ENCODE results near the gene PPP1R12C. TPM values are rescaled to one million over a fixed set of nuclear protein-coding genes. Genes with fewer than 3 reads are reported as not detected.

PPP1R12C gene
- total RNA-seq, 2 experiments from 2014 or later, result 123 to 136 TPM

DNA sequence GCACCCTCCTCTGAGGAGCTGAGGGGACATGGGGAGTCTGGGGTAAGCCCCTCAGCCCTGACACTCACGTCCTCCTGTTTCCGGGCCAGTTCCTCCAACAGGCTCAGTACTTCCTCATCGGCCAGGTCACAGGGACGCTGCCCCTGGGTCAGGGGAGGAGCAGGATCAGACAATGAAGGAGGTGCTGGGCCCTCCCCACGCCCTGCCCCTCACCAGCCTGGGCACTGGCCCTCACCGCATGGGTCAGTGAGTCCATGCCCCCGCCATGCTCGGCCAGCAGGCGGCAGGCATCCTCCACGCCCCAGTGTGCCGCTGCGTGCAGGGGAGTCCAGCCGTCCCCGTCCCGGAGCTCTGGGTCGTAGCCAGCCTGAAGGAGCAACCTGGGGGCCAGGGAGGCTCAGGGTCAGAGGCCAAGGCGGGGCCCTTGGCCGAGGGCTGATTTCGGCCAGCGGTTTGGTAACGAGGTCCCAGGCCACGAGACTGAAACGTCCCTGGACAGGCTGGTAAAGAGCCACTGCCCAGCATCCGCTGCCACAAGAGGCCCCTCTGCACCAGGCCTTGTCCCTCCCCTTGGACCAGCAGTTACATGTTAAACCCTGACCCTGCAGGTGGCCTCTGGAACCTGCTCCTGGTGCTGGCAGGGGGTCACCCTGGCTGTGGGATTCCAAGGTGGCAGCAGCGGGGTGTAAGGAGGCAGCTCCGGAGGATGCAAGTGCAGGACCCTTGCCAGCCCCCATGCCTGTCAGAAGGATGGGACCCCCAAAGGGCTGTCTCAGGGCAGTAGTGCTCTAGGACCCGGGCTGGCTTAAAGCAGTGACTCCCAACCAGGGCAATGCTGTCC is 18.5 kb downstream of the PPP1R12C start:
- POLR2A ChIA-PET, result no interaction called here
- TF ChIP-seq, protein P1, sequence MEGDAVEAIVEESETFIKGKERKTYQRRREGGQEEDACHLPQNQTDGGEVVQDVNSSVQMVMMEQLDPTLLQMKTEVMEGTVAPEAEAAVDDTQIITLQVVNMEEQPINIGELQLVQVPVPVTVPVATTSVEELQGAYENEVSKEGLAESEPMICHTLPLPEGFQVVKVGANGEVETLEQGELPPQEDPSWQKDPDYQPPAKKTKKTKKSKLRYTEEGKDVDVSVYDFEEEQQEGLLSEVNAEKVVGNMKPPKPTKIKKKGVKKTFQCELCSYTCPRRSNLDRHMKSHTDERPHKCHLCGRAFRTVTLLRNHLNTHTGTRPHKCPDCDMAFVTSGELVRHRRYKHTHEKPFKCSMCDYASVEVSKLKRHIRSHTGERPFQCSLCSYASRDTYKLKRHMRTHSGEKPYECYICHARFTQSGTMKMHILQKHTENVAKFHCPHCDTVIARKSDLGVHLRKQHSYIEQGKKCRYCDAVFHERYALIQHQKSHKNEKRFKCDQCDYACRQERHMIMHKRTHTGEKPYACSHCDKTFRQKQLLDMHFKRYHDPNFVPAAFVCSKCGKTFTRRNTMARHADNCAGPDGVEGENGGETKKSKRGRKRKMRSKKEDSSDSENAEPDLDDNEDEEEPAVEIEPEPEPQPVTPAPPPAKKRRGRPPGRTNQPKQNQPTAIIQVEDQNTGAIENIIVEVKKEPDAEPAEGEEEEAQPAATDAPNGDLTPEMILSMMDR (IDR thresholded peaks at IDR 0.05), result no peak
- intact Hi-C loops (cut with DNase I, micrococcal nuclease), result no loop called here
- Mint-ChIP-seq H3K4me1 (ENCODE audit: low read depth) (no peaks in the 10 kb centered on the region), H3K4me3 (no peak overlapping the region), H3K27me3 (no peaks in the 10 kb centered on the region), H3K9me3 (no peaks in the 10 kb centered on the region), H3K27ac (no peak overlapping the region), H3K36me3 (ENCODE audit: low read depth) (peaks cover 39% of the 10 kb centered on the region)
- DNase-seq (no peak), ATAC-seq (ENCODE audit: poor library complexity) (no peak)
- Histone ChIP-seq H3K27ac (ENCODE audit: low read depth in 1 of 2, low read length in 2 of 2) (no peak overlapping the region), H3K4me3 (ENCODE audit: low read length) (no peak overlapping the region), H3K9me3 (ENCODE audit: control insufficient read depth in 1 of 2, insufficient read depth in 1 of 2, low read length in 2 of 2) (peaks cover 0 to 11% of the 10 kb centered on the region in 2 experiments), H3K27me3 (ENCODE audit: control insufficient read depth in 1 of 2, insufficient read depth in 2 of 2, low read length in 2 of 2) (no peaks in the 10 kb centered on the region), H3K4me1 (ENCODE audit: insufficient read depth, low read length) (no peaks in the 10 kb centered on the region), H3K36me3 (ENCODE audit: insufficient read depth, low read length) (peaks cover 57% of the 10 kb centered on the region)
- CTCF ChIA-PET, result no interaction called here

DNA sequence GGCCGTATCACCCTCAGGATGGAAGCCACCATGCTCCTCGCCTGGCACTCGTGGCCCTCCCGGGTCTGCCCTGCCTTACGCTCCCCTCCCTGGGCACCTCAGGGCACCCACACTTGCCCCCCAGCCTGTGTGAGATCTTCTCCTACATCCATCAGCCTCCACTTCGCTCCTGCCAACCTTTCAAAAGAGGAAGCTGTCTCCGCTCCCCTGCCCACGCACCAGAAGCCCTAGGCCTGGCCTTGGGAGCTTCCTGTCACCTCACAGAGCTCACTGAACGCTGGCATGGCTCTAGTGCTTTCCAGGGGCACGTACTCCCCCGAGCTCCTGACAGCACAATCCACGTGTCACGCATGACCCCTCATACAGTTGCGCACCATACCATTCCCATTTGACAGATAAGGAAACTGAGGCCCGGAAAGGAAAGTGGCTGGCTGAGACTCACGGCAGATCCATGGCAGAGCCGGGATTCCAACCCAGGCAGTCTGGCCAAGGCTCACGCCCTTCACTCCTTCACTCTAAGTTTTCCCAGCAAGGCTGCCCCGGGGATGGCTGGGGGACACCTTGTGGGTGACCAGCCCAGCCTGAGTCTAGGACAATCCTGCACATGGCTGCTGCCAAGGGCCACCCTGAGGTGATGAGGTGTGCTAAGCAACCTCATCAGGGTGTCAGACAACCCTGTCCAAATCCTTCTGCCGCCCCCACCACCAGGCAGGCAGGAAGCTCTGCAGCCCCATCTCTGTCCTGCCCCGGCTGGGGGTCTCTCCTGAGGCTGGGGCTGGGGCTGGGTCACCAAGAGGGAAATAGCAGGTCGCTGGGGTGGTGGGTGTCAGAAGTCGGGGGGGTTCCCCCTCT is 19.3 kb downstream of the PPP1R12C start:
- H3K4me1 ChIP-seq (ENCODE audit: insufficient read depth, low read length), result no peaks in the 10 kb centered on the region
- H3K27me3 ChIP-seq (ENCODE audit: control insufficient read depth in 1 of 2, insufficient read depth in 2 of 2, low read length in 2 of 2), result no peaks in the 10 kb centered on the region
- H3K9me3 Mint-ChIP-seq, result no peaks in the 10 kb centered on the region
- no peaks in the 10 kb centered on the region for H3K4me1 Mint-ChIP-seq (ENCODE audit: low read depth)
- TF ChIP-seq, protein P1 (IDR thresholded peaks at IDR 0.05), result no peak
- H3K9me3 ChIP-seq (ENCODE audit: control insufficient read depth in 1 of 2, insufficient read depth in 1 of 2, low read length in 2 of 2), result peaks cover 0 to 3% of the 10 kb centered on the region in 2 experiments
- H3K4me3 Mint-ChIP-seq, result no peak overlapping the region
- intact Hi-C loops (cut with DNase I, micrococcal nuclease), result no loop called here
- POLR2A ChIA-PET, result no interaction called here
- ATAC-seq (ENCODE audit: poor library complexity), result no peak
- H3K27ac ChIP-seq (ENCODE audit: low read depth in 1 of 2, low read length in 2 of 2), result no peak overlapping the region
- no peak overlapping the region for H3K27ac Mint-ChIP-seq
- H3K36me3 ChIP-seq (ENCODE audit: insufficient read depth, low read length), result peaks cover 50% of the 10 kb centered on the region
- H3K36me3 Mint-ChIP-seq (ENCODE audit: low read depth), result peaks cover 34% of the 10 kb centered on the region
- H3K4me3 ChIP-seq (ENCODE audit: low read length), result no peak overlapping the region
- no peak for DNase-seq
- no peaks in the 10 kb centered on the region for H3K27me3 Mint-ChIP-seq
- CTCF ChIA-PET, result no interaction called here

DNA sequence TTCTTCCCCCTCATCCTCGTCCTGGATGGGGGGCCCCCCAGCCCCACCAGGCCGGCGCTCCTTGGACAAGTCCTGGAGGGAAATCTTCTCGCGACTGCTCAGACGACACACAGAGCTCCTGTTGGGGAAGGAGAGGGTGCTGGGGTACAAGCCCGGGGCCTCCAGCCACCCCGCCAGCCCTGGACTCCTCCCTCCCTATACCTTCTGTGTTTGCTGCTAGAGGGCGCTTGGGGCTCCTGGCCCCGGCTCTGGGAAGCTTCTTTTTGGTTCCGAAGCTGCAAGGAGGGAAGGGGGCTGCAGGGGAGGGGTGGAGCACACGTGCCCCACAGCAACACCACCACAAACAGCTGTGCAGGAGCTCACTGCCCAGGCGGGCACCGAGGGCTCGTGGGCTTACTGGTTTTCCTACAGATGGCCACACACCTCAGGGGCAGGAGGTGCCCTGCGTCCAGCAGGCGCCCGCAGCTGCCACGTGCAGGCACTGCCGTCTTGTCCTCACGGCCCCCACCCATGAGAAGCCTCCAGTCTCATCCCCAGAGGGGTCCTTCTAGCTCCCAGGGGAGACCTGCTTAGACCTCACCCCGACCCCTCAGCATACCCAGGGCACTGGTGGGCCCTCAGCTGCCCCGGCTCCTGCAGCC is 21.3 kb downstream of the PPP1R12C start:
- DNase-seq, result no peak
- peaks cover 19% of the 10 kb centered on the region for H3K36me3 Mint-ChIP-seq (ENCODE audit: low read depth)
- H3K4me1 ChIP-seq (ENCODE audit: insufficient read depth, low read length), result no peaks in the 10 kb centered on the region
- H3K4me1 Mint-ChIP-seq (ENCODE audit: low read depth), result no peaks in the 10 kb centered on the region
- H3K36me3 ChIP-seq (ENCODE audit: insufficient read depth, low read length), result peaks cover 42% of the 10 kb centered on the region
- no peaks in the 10 kb centered on the region for H3K27me3 Mint-ChIP-seq
- CTCF ChIA-PET, result no interaction called here
- POLR2A ChIA-PET, result no interaction called here
- intact Hi-C loops (cut with DNase I, micrococcal nuclease), result no loop called here
- H3K27ac Mint-ChIP-seq, result no peak overlapping the region
- H3K9me3 ChIP-seq (ENCODE audit: control insufficient read depth in 1 of 2, insufficient read depth in 1 of 2, low read length in 2 of 2), result no peaks in the 10 kb centered on the region
- TF ChIP-seq, protein P1 (IDR thresholded peaks at IDR 0.05), result no peak
- H3K4me3 Mint-ChIP-seq, result no peak overlapping the region
- no peaks in the 10 kb centered on the region for H3K27me3 ChIP-seq (ENCODE audit: control insufficient read depth in 1 of 2, insufficient read depth in 2 of 2, low read length in 2 of 2)
- ATAC-seq (ENCODE audit: poor library complexity), result no peak
- no peaks in the 10 kb centered on the region for H3K9me3 Mint-ChIP-seq
- H3K27ac ChIP-seq (ENCODE audit: low read depth in 1 of 2, low read length in 2 of 2), result no peak overlapping the region
- no peak overlapping the region for H3K4me3 ChIP-seq (ENCODE audit: low read length)

All from CD4-positive, alpha-beta T cell (primary cell).